Neural progenitor cell (in vitro differentiated cells): ENCODE measurements around the gene RGS11.

Experiments
- CTCF ChIP-seq: fragments of 200-600 bp; sonication (generic); IDR thresholded peaks from 2 replicates; pipeline ENCODE4 v1.5.1; 2017; ENCODE audit warnings: antibody characterized with exemption, mild to moderate bottlenecking
- EZH2 ChIP-seq: fragments of 200-600 bp; sonication (generic); IDR thresholded peaks from 2 replicates; pipeline ENCODE4 v1.6.1; 2017; ENCODE audit warnings: antibody characterized with exemption, mild to moderate bottlenecking, moderate library complexity
- EZH2phosphoT487 ChIP-seq: fragments of 200-600 bp; sonication (generic); IDR thresholded peaks from 2 replicates; pipeline ENCODE4 v1.6.1; 2017; ENCODE audit warnings: antibody characterized with exemption

DNA sequence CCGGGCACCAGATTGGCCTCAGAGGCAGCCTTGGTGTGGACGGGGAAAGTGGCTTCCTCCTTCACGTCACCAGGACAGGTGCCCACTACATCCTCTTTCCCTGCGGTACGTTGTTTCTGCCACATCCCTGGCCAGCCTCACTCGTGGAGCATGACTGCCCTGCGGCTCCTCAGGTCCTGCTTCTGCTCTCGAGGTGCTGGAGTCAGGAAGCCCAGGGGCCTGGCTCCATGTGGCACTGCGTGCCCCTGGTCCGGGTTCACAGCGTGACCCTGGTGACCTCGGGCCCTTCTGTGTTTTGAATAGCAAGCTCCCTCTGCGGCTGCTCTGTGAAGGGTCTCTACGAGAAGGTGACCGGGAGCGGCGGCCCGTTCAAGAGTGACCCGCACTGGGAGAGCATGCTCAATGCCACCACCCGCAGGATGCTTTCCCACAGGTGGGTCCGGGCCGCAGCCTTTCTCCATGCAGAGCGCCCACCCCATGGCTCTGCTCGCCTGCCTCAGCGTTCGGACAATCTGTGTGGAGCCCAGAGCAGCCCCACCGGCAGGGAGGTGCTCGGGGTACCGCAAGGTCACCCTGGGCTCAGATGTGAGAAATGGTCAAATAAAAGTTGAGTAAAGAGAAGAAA lies 13.5 kb downstream of the RGS11 start:
- TF ChIP-seq CTCF: no peak
- no peak for TF ChIP-seq EZH2
- TF ChIP-seq EZH2phosphoT487: no peak
